IMR-90 (cell line): ENCODE measurements around the gene VGF. TPM values are rescaled to one million over a fixed set of nuclear protein-coding genes. Genes with fewer than 3 reads are reported as not detected.

ENCODE experiments used
- ATAC-seq: fragments of 200-7000 bp; cut with Tn5 transposase; 2 replicates; pipeline ENCODE4 v1.9.1; 2020; ENCODE audit warnings: low read depth, mild to moderate bottlenecking, moderate library complexity
- BruUV-seq: library from RNA; stranded (reverse); fragments of 400-500 nt; replicated peaks from 2 replicates; lab custom pipeline; 2021; lab: Mats Ljungman, UMichigan
- CTCF ChIA-PET: fragments of 300-600 bp; formaldehyde crosslinking; extraction: SDS; loops from one replicate; lab custom pipeline; 2021; ENCODE audit warnings: antibody characterized with exemption; lab: Yijun Ruan, JAX
- POLR2A ChIA-PET: fragments of 300-600 bp; sonication (Branson Sonifier 250); formaldehyde crosslinking; loops from one replicate; lab custom pipeline; 2022; ENCODE audit warnings: antibody characterized with exemption; ENCODE audit not compliant: unreplicated experiment; lab: Charles Lee
- DNase-seq: peaks from one replicate; pipeline ENCODE4 v3.0.0; 2013
- H2AFZ ChIP-seq: replicated peaks from 2 replicates; pipeline ENCODE3; 2013; ENCODE audit warnings: low read length, mild to moderate bottlenecking; ENCODE audit not compliant: poor library complexity
- H2AK5ac ChIP-seq: 2 replicates; pipeline ENCODE4 v1.6.1; 2013; ENCODE audit warnings: low read depth, low read length, inconsistent platforms
- H2AK9ac ChIP-seq: replicated peaks from 2 replicates; pipeline ENCODE3; 2013; ENCODE audit warnings: mild to moderate bottlenecking, low read depth, low read length, moderate library complexity; ENCODE audit not compliant: poor library complexity
- H2BK120ac ChIP-seq: 2 replicates; pipeline ENCODE4 v1.6.1; 2013; ENCODE audit warnings: low read depth, low read length, inconsistent platforms
- H2BK15ac ChIP-seq: 3 replicates; pipeline ENCODE4 v1.6.1; 2013; ENCODE audit warnings: low read depth, low read length, inconsistent platforms
- H2BK20ac ChIP-seq: 2 replicates; pipeline ENCODE4 v1.6.1; 2013; ENCODE audit warnings: low read depth, mild to moderate bottlenecking, inconsistent platforms, low read length, moderate library complexity
- H2BK5ac ChIP-seq: 2 replicates; pipeline ENCODE4 v1.6.1; 2013; ENCODE audit warnings: mild to moderate bottlenecking, low read depth, low read length, inconsistent platforms; ENCODE audit not compliant: poor library complexity, severe bottlenecking
- H3K14ac ChIP-seq: replicated peaks from 2 replicates; pipeline ENCODE4 v1.6.1; 2013; ENCODE audit warnings: low read depth, low read length, inconsistent platforms
- H3K18ac ChIP-seq: 2 replicates; pipeline ENCODE4 v1.6.1; 2013; ENCODE audit warnings: low read depth, low read length, control low read depth
- H3K23ac ChIP-seq: 2 replicates; pipeline ENCODE4 v1.6.1; 2013; ENCODE audit warnings: low read depth, low read length, inconsistent platforms
- H3K27ac ChIP-seq: 2 replicates; pipeline ENCODE4 v1.5.1; 2013; ENCODE audit warnings: mild to moderate bottlenecking, control low read depth, low read length; ENCODE audit not compliant: insufficient read depth
- H3K27me3 ChIP-seq: 2 replicates; pipeline ENCODE4 v1.6.1; 2013; ENCODE audit warnings: low read length; ENCODE audit not compliant: control insufficient read depth, insufficient read depth
- H3K36me3 ChIP-seq: 2 replicates; pipeline ENCODE4 v1.6.1; 2013; ENCODE audit warnings: low read length, mixed read lengths; ENCODE audit not compliant: control insufficient read depth, insufficient read depth
- H3K4ac ChIP-seq: 2 replicates; pipeline ENCODE4 v1.6.1; 2013; ENCODE audit warnings: low read depth, low read length, inconsistent platforms
- H3K4me1 ChIP-seq: 2 replicates; pipeline ENCODE4 v1.6.1; 2013; ENCODE audit warnings: low read length, mixed read lengths; ENCODE audit not compliant: control insufficient read depth, insufficient read depth
- H3K4me2 ChIP-seq: 2 replicates; pipeline ENCODE4 v1.6.1; 2013; ENCODE audit warnings: low read depth, mild to moderate bottlenecking, control low read depth, low read length, moderate library complexity
- H3K4me3 ChIP-seq: 2 replicates; pipeline ENCODE4 v1.5.1; 2013; ENCODE audit warnings: low read depth, mild to moderate bottlenecking, control low read depth, low read length, moderate library complexity; ENCODE audit not compliant: insufficient read depth
- H3K56ac ChIP-seq: 2 replicates; pipeline ENCODE4 v1.6.1; 2013; ENCODE audit warnings: low read length, inconsistent platforms; ENCODE audit not compliant: insufficient read depth; ENCODE audit errors: extremely low read depth
- H3K79me1 ChIP-seq, 2 experiments: 2 replicates each; pipeline ENCODE4 v1.6.1; 2013; ENCODE audit warnings: low read length in 2 of 2, inconsistent platforms in 1 of 2, low read depth in 1 of 2
- H3K9ac ChIP-seq: 2 replicates; pipeline ENCODE4 v1.6.1; 2013; ENCODE audit warnings: low read depth, low read length, control low read depth
- H3K9me1 ChIP-seq: 2 replicates; pipeline ENCODE4 v1.6.1; 2013; ENCODE audit warnings: low read length, inconsistent platforms; ENCODE audit not compliant: insufficient read depth
- H3K9me3 ChIP-seq: 2 replicates; pipeline ENCODE4 v1.6.1; 2013; ENCODE audit warnings: low read length; ENCODE audit not compliant: control insufficient read depth, insufficient read depth
- H4K20me1 ChIP-seq: 2 replicates; pipeline ENCODE4 v1.6.1; 2013; ENCODE audit warnings: low read length, inconsistent platforms; ENCODE audit not compliant: insufficient read depth
- H4K5ac ChIP-seq: 2 replicates; pipeline ENCODE4 v1.6.1; 2013; ENCODE audit warnings: mild to moderate bottlenecking, low read depth, low read length, control low read depth
- H4K8ac ChIP-seq, 2 experiments: 2 replicates each; pipeline ENCODE4 v1.6.1; 2013; ENCODE audit warnings: low read depth in 2 of 2, low read length in 2 of 2, control low read depth in 1 of 2, inconsistent platforms in 1 of 2
- H4K91ac ChIP-seq: 2 replicates; pipeline ENCODE4 v1.6.1; 2013; ENCODE audit warnings: low read depth, low read length, inconsistent platforms; ENCODE audit not compliant: insufficient read depth
- BHLHE40 ChIP-seq: fragments of 150-350 bp; IDR thresholded peaks from 2 replicates; pipeline ENCODE4 v1.6.1; 2016; ENCODE audit warnings: mild to moderate bottlenecking, low read depth, low read length
- CHD1 ChIP-seq: IDR thresholded peaks from 2 replicates; pipeline ENCODE4 v1.6.1; 2012; ENCODE audit warnings: low read depth, low read length, improper control_type of control experiment
- FOS ChIP-seq: fragments of 150-350 bp; IDR thresholded peaks from 2 replicates; pipeline ENCODE4 v1.6.1; 2016; ENCODE audit warnings: low read depth, low read length
- MAFK ChIP-seq: IDR thresholded peaks from 2 replicates; pipeline ENCODE4 v1.6.1; 2012; ENCODE audit warnings: low read depth, low read length, improper control_type of control experiment
- MAZ ChIP-seq: IDR thresholded peaks from 2 replicates; pipeline ENCODE4 v1.6.1; 2012; ENCODE audit warnings: low read depth, mild to moderate bottlenecking, low read length, improper control_type of control experiment, moderate library complexity, borderline replicate concordance
- MXI1 ChIP-seq: IDR thresholded peaks from 2 replicates; pipeline ENCODE4 v1.6.1; 2012; ENCODE audit warnings: low read depth, mild to moderate bottlenecking, low read length, moderate library complexity, borderline replicate concordance
- NFE2L2 ChIP-seq: fragments of 150-350 bp; IDR thresholded peaks from 2 replicates; pipeline ENCODE4 v1.6.1; 2016; ENCODE audit warnings: low read depth, mild to moderate bottlenecking, low read length
- RAD21 ChIP-seq: IDR thresholded peaks from 2 replicates; pipeline ENCODE4 v1.6.1; 2012; ENCODE audit warnings: low read length, improper control_type of control experiment
- RFX5 ChIP-seq: IDR thresholded peaks from 2 replicates; pipeline ENCODE4 v1.8.0; 2012; ENCODE audit warnings: low read depth, mild to moderate bottlenecking, low read length, moderate library complexity
- SMC3 ChIP-seq: fragments of 150-350 bp; IDR thresholded peaks from 2 replicates; pipeline ENCODE4 v1.6.1; 2016; ENCODE audit warnings: low read depth, mild to moderate bottlenecking, antibody characterized with exemption, low read length, moderate library complexity
- WGBS, 2 experiments: methylation state at CpG; one replicate each; pipeline versions ENCODE4 v1.1.5 to v1.1.7; 2013; ENCODE audit warnings: missing lambda C conversion rate in 2 of 2; ENCODE audit not compliant: insufficient read length in 1 of 2; ENCODE audit errors: extremely low coverage in 2 of 2; 5-methylcytosine and 5-hydroxymethylcytosine counted together
- dilution Hi-C: fragments of 300-500 bp; cut with HindIII; formaldehyde crosslinking; loops from one replicate; pipeline ENCODE4 v1.14.3; 2018; ENCODE audit warnings: low sequenced_read_pairs; ENCODE audit not compliant: unreplicated experiment
- in situ Hi-C: fragments of 300-500 bp; cut with MboI; formaldehyde crosslinking; loops from 3 replicates; pipeline ENCODE4 v1.14.3; 2019; ENCODE audit warnings: low sequenced_read_pairs, inconsistent platforms, mixed read lengths
- intact Hi-C: fragments of 100-400 bp; cut with micrococcal nuclease; formaldehyde crosslinking; loops from 2 replicates; pipeline ENCODE4 v1.10.0; 2022
- polyA plus RNA-seq, 3 experiments: library from polyadenylated mRNA; depleted of rRNA; stranded (reverse); fragments of >200 nt; gene quantifications; 2 replicates each; pipeline ENCODE4 v1.2.3, GENCODE V29; 2012; ENCODE audit warnings: low replicate concordance in 1 of 3
- total RNA-seq: library from RNA; depleted of rRNA; stranded (reverse); fragments of >200 nt; gene quantifications from 2 replicates; pipeline ENCODE4 v1.2.3, GENCODE V29; 2012
- TF ChIP-seq, protein P1 (sequence below): conservative IDR thresholded peaks from 2 replicates; pipeline ENCODE4 v1.5.1; 2012; ENCODE audit warnings: mild to moderate bottlenecking, low read depth, low read length, improper control_type of control experiment
- TF ChIP-seq, protein P2 (sequence below): fragments of 150-350 bp; IDR thresholded peaks from 2 replicates; pipeline ENCODE4 v1.6.1; 2016; ENCODE audit warnings: low read depth, mild to moderate bottlenecking, low read length, moderate library complexity, borderline replicate concordance

The VGF gene
- total and polyA plus RNA-seq, 2 of the 4 experiments (the other 2 are of a cell fraction): 0.18 to 0.50 TPM

DNA sequence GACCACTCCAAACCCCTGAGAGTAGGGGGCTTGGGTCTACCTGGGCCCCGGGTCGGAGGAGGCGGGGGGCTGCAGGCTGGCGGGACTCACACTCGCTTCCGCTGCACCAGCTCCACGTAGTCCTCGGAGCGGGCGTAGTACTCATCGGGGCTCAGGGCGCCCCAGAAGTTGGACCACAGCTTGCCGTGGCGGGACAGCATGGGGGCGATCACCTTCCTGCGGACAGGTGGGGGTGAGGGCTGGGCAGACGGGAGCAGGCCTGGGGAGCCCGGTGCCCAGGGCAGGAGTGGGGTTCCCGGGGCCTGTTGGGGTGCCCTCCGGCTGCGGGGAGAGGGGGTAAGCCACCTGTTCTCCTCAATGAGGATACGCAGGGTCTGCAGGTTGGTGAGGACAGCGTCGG, 46.1 kb upstream of the VGF start:
- ATAC-seq: no peak
- no peak overlapping the region for H3K18ac ChIP-seq
- H2AK5ac ChIP-seq: no peak overlapping the region
- peaks cover 4 to 18% of the 10 kb centered on the region in 2 experiments; a peak in 3 of 4 replicates for H3K79me1 ChIP-seq
- H3K9ac ChIP-seq: no peak overlapping the region
- H2BK5ac ChIP-seq: no peak overlapping the region
- TF ChIP-seq, protein P1, sequence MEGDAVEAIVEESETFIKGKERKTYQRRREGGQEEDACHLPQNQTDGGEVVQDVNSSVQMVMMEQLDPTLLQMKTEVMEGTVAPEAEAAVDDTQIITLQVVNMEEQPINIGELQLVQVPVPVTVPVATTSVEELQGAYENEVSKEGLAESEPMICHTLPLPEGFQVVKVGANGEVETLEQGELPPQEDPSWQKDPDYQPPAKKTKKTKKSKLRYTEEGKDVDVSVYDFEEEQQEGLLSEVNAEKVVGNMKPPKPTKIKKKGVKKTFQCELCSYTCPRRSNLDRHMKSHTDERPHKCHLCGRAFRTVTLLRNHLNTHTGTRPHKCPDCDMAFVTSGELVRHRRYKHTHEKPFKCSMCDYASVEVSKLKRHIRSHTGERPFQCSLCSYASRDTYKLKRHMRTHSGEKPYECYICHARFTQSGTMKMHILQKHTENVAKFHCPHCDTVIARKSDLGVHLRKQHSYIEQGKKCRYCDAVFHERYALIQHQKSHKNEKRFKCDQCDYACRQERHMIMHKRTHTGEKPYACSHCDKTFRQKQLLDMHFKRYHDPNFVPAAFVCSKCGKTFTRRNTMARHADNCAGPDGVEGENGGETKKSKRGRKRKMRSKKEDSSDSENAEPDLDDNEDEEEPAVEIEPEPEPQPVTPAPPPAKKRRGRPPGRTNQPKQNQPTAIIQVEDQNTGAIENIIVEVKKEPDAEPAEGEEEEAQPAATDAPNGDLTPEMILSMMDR: no peak
- TF ChIP-seq, protein P2, sequence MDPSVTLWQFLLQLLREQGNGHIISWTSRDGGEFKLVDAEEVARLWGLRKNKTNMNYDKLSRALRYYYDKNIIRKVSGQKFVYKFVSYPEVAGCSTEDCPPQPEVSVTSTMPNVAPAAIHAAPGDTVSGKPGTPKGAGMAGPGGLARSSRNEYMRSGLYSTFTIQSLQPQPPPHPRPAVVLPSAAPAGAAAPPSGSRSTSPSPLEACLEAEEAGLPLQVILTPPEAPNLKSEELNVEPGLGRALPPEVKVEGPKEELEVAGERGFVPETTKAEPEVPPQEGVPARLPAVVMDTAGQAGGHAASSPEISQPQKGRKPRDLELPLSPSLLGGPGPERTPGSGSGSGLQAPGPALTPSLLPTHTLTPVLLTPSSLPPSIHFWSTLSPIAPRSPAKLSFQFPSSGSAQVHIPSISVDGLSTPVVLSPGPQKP: no peak
- TF ChIP-seq RFX5: no peak
- no peak for TF ChIP-seq MAZ
- no peak for TF ChIP-seq RAD21
- TF ChIP-seq SMC3: no peak
- TF ChIP-seq MXI1: no peak
- no peak for TF ChIP-seq NFE2L2
- no peak for TF ChIP-seq FOS
- no peak for TF ChIP-seq BHLHE40
- no peak for TF ChIP-seq CHD1
- TF ChIP-seq MAFK: no peak
- no peak overlapping the region for H2BK120ac ChIP-seq
- no peak overlapping the region for H3K27ac ChIP-seq
- H2AFZ ChIP-seq: no peak overlapping the region
- H4K5ac ChIP-seq: no peak overlapping the region
- no peaks in the 10 kb centered on the region for H3K9me3 ChIP-seq
- intact Hi-C loops: no loop called here
- H2BK15ac ChIP-seq: no peak overlapping the region
- no peak overlapping the region for H3K4ac ChIP-seq
- no peak for DNase-seq
- no peak overlapping the region for H4K91ac ChIP-seq
- peaks cover 4% of the 10 kb centered on the region for H3K9me1 ChIP-seq
- no peak overlapping the region for H3K4me2 ChIP-seq
- H4K8ac ChIP-seq: no peak overlapping the region
- H3K27me3 ChIP-seq: no peaks in the 10 kb centered on the region
- BruUV-seq: no TSS peak
- ChIA-PET POLR2A (no interaction called here), CTCF (no interaction called here)
- H3K14ac ChIP-seq: no peak overlapping the region
- in situ Hi-C loops: no loop called here
- WGBS, 2 experiments: 96% methylated on average over 17 of the region's 24 CpGs; no CpG with 5 or more reads in 1 of the 2 experiments
- peaks cover 8% of the 10 kb centered on the region for H3K4me1 ChIP-seq
- H3K56ac ChIP-seq: no peak overlapping the region
- no peak overlapping the region for H3K23ac ChIP-seq
- no peak overlapping the region for H3K4me3 ChIP-seq
- dilution Hi-C loops: no loop called here
- peaks cover 54% of the 10 kb centered on the region for H3K36me3 ChIP-seq
- H4K20me1 ChIP-seq: no peaks in the 10 kb centered on the region; the same call in 1 of the 2 replicates
- H2BK20ac ChIP-seq: no peak overlapping the region
- H2AK9ac ChIP-seq: no peak overlapping the region
